HepG2 (cell line): ENCODE data around the gene GRB2. TPM values are rescaled to one million over a fixed set of nuclear protein-coding genes. Genes with fewer than 3 reads are reported as not detected.

Experiments used
- AKNA ChIP-seq: sonication (generic); formaldehyde crosslinking; IDR thresholded peaks from 2 replicates; pipeline ENCODE4 v1.4.0; 2020; ENCODE audit warnings: missing genetic modification reagents, borderline replicate concordance
- ASH2L ChIP-seq: fragments of 300-600, 200-600 bp; sonication (generic); IDR thresholded peaks from 2 replicates; pipeline ENCODE4 v1.7.0; 2017; ENCODE audit warnings: low read depth, mild to moderate bottlenecking, moderate library complexity, mixed read lengths, low read length; ENCODE audit not compliant: insufficient read length
- DNMT1 ChIP-seq: sonication (generic); formaldehyde crosslinking; IDR thresholded peaks from 2 replicates; pipeline ENCODE4 v1.5.1; 2020; ENCODE audit warnings: mild to moderate bottlenecking, missing genetic modification reagents
- ETV5 ChIP-seq: IDR thresholded peaks from 2 replicates; pipeline ENCODE4 v1.6.1; 2018; ENCODE audit warnings: missing biosample characterization, missing genetic modification reagents, inconsistent platforms, borderline replicate concordance
- MLX ChIP-seq: IDR thresholded peaks from 2 replicates; pipeline ENCODE4 v1.6.1; 2016
- NCOA5 ChIP-seq: sonication (generic); formaldehyde crosslinking; IDR thresholded peaks from 2 replicates; pipeline ENCODE4 v1.4.0; 2020; ENCODE audit warnings: missing genetic modification reagents
- ZBTB46 ChIP-seq: sonication (generic); formaldehyde crosslinking; IDR thresholded peaks from 2 replicates; pipeline ENCODE4 v1.4.0; 2020; ENCODE audit warnings: mild to moderate bottlenecking, missing genetic modification reagents, borderline replicate concordance
- ZFP36L1 ChIP-seq: sonication (generic); formaldehyde crosslinking; IDR thresholded peaks from 2 replicates; pipeline ENCODE4 v1.8.0; 2022; ENCODE audit warnings: mild to moderate bottlenecking, missing genetic modification reagents, moderate library complexity
- ZNF101 ChIP-seq: sonication (generic); formaldehyde crosslinking; IDR thresholded peaks from 2 replicates; pipeline ENCODE4 v1.4.0; 2020; ENCODE audit warnings: mild to moderate bottlenecking, low read depth, missing genetic modification reagents, borderline replicate concordance
- ZNF547 ChIP-seq: sonication (generic); formaldehyde crosslinking; IDR thresholded peaks from 2 replicates; pipeline ENCODE4 v1.5.1; 2020; ENCODE audit warnings: mild to moderate bottlenecking, missing genetic modification reagents
- polyA plus RNA-seq, 8 experiments: library from polyadenylated mRNA; depleted of rRNA in 3 of 8; stranded (reverse) in 7 of 8; unstranded in 1 of 8; fragments of >200 nt; fragmentation: Illumina TruSeq in 4 of 8; extraction: Trizol in 4 of 8; gene quantifications; 2 replicates each; pipeline versions ENCODE4 v1.2.1 to v1.2.3, GENCODE V29; 2011 to 2016; ENCODE audit warnings: low read depth in 4 of 8, missing spikeins in 1 of 8, mixed read lengths in 1 of 8; ENCODE audit not compliant: insufficient read depth in 1 of 8
- total RNA-seq, 5 experiments: library from RNA; depleted of rRNA; stranded (reverse); fragments of >200 nt; fragmentation: Illumina TruSeq; extraction: Trizol; gene quantifications; 2 replicates each; pipeline ENCODE4 v1.2.3, GENCODE V29; 2016; ENCODE audit warnings: low read depth in 1 of 5
- TF ChIP-seq, protein P1 (sequence below): sonication (generic); formaldehyde crosslinking; IDR thresholded peaks from 2 replicates; pipeline ENCODE4 v1.5.1; 2020; ENCODE audit warnings: mild to moderate bottlenecking, missing genetic modification reagents, moderate library complexity
- TF ChIP-seq, protein P2 (sequence below): sonication (generic); formaldehyde crosslinking; IDR thresholded peaks from 2 replicates; pipeline ENCODE4 v1.5.0; 2020; ENCODE audit warnings: missing genetic modification reagents

The GRB2 gene
- total and polyA plus RNA-seq, 2 of the 13 experiments (the other 11 are each of a cell fraction or from before 2014, with no cell fraction given) = 84.6 to 92.3 TPM

DNA sequence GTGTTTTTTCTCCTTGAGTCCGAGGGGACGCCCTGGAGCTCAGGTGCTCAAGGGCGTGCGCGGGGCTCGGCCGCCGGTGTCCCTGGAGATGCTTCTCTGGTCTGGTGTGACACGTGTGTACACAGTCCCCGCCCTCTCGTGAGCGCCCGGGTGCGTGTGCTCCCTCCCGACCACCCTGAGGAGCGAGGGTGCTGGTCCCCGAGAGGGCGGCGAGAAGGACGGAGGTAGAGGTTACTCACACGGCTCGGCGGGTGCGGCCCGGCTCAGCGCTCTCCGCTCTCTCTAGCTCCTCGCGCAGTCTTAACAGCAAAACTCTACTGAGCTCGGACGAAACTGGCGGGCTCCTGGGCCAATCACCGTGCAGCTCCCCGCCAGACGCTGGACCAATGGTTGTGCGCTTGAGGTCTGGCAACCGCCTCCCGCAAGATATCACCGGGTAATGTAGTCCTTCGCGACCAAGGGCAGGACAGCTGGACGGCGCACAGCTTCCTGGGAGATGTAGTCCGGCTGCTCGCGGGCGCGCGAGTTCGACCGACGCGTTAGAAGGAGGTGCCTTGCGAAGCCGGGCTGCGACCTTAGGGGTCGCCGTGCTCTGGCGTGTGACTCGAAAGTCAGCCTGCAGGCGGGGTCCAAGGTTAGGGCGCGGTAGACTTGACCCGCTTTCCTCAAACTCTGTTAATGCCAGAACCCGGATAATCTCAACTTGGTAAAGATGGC is 116.2 kb downstream of the GRB2 start, which contains the start of gene SLC25A19 (continued):
- peak; percentile 69; the same call in 1 of the 2 replicates for TF ChIP-seq DNMT1 (CRISPR knock-in tag)
- TF ChIP-seq, protein P1, sequence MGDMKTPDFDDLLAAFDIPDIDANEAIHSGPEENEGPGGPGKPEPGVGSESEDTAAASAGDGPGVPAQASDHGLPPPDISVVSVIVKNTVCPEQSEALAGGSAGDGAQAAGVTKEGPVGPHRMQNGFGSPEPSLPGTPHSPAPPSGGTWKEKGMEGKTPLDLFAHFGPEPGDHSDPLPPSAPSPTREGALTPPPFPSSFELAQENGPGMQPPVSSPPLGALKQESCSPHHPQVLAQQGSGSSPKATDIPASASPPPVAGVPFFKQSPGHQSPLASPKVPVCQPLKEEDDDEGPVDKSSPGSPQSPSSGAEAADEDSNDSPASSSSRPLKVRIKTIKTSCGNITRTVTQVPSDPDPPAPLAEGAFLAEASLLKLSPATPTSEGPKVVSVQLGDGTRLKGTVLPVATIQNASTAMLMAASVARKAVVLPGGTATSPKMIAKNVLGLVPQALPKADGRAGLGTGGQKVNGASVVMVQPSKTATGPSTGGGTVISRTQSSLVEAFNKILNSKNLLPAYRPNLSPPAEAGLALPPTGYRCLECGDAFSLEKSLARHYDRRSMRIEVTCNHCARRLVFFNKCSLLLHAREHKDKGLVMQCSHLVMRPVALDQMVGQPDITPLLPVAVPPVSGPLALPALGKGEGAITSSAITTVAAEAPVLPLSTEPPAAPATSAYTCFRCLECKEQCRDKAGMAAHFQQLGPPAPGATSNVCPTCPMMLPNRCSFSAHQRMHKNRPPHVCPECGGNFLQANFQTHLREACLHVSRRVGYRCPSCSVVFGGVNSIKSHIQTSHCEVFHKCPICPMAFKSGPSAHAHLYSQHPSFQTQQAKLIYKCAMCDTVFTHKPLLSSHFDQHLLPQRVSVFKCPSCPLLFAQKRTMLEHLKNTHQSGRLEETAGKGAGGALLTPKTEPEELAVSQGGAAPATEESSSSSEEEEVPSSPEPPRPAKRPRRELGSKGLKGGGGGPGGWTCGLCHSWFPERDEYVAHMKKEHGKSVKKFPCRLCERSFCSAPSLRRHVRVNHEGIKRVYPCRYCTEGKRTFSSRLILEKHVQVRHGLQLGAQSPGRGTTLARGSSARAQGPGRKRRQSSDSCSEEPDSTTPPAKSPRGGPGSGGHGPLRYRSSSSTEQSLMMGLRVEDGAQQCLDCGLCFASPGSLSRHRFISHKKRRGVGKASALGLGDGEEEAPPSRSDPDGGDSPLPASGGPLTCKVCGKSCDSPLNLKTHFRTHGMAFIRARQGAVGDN (CRISPR knock-in tag) = peak; percentile 96
- no peak; the same call in 1 of the 2 replicates for TF ChIP-seq MLX (CRISPR knock-in tag)
- peak; percentile 16; the same call in 1 of the 2 replicates for TF ChIP-seq ZFP36L1 (CRISPR knock-in tag)
- no peak for TF ChIP-seq AKNA (CRISPR knock-in tag)
- peak; percentile 74 for TF ChIP-seq ZNF547 (CRISPR knock-in tag)
- TF ChIP-seq NCOA5 (CRISPR knock-in tag) = no peak
- TF ChIP-seq ZBTB46 (CRISPR knock-in tag) = no peak
- peak; percentile 86 for TF ChIP-seq ASH2L
- TF ChIP-seq ETV5 (CRISPR knock-in tag) = peak; percentile 72
- no peak for TF ChIP-seq ZNF101 (CRISPR knock-in tag)
- TF ChIP-seq, protein P2, sequence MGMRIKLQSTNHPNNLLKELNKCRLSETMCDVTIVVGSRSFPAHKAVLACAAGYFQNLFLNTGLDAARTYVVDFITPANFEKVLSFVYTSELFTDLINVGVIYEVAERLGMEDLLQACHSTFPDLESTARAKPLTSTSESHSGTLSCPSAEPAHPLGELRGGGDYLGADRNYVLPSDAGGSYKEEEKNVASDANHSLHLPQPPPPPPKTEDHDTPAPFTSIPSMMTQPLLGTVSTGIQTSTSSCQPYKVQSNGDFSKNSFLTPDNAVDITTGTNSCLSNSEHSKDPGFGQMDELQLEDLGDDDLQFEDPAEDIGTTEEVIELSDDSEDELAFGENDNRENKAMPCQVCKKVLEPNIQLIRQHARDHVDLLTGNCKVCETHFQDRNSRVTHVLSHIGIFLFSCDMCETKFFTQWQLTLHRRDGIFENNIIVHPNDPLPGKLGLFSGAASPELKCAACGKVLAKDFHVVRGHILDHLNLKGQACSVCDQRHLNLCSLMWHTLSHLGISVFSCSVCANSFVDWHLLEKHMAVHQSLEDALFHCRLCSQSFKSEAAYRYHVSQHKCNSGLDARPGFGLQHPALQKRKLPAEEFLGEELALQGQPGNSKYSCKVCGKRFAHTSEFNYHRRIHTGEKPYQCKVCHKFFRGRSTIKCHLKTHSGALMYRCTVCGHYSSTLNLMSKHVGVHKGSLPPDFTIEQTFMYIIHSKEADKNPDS = 0 out of 2 replicates have a peak, but pooled peaks have one; percentile 52
